SK-N-SH treated with all-trans-retinoic acid at 6 μM for 48 hours (cell line): Measurements from ENCODE around the gene TLE1.

Source experiments
- ARNTL ChIP-seq: fragments of 450-650 bp; formaldehyde crosslinking; IDR thresholded peaks from 2 replicates; pipeline ENCODE4 v1.5.0; 2020; ENCODE audit warnings: low read depth, mild to moderate bottlenecking, moderate library complexity, borderline replicate concordance
- CSDC2 ChIP-seq: fragments of 250-450 bp; sonication (Bioruptor Pico); IDR thresholded peaks from 2 replicates; pipeline ENCODE4 v1.5.0; 2020; ENCODE audit warnings: mild to moderate bottlenecking, moderate library complexity
- GLIS3 ChIP-seq: fragments of 250-450 bp; sonication (Bioruptor Pico); IDR thresholded peaks from 2 replicates; pipeline ENCODE4 v1.5.0; 2020; ENCODE audit warnings: mild to moderate bottlenecking, moderate library complexity
- SNAI2 ChIP-seq: fragments of 250-450 bp; sonication (Bioruptor Pico); IDR thresholded peaks from 2 replicates; pipeline ENCODE4 v1.5.0; 2020; ENCODE audit warnings: mild to moderate bottlenecking, moderate library complexity
- TCF4 ChIP-seq: fragments of 250-450 bp; sonication (Bioruptor Pico); IDR thresholded peaks from 2 replicates; pipeline ENCODE4 v1.8.0; 2021; ENCODE audit warnings: mild to moderate bottlenecking, moderate library complexity, borderline replicate concordance
- ZFP3 ChIP-seq: fragments of 250-450 bp; sonication (Bioruptor Pico); IDR thresholded peaks from 2 replicates; pipeline ENCODE4 v1.5.0; 2020; ENCODE audit warnings: mild to moderate bottlenecking, moderate library complexity
- ZFP30 ChIP-seq: fragments of 450-650 bp; formaldehyde crosslinking; IDR thresholded peaks from 2 replicates; pipeline ENCODE4 v1.5.0; 2022; ENCODE audit warnings: mild to moderate bottlenecking, moderate library complexity
- ZNF565 ChIP-seq: fragments of 450-650 bp; formaldehyde crosslinking; conservative IDR thresholded peaks from 2 replicates; pipeline ENCODE4 v1.5.0; 2020; ENCODE audit warnings: low read depth, mild to moderate bottlenecking, moderate library complexity
- ZNF8 ChIP-seq: fragments of 450-650 bp; formaldehyde crosslinking; IDR thresholded peaks from 2 replicates; pipeline ENCODE4 v1.5.0; 2020; ENCODE audit warnings: mild to moderate bottlenecking, moderate library complexity

GRCh38 chr9:81535542-81536241 is 153.7 kb downstream of the TLE1 start:
- no peak for TF ChIP-seq ARNTL (CRISPR knock-in tag)
- TF ChIP-seq GLIS3: no peak
- TF ChIP-seq ZFP30 (CRISPR knock-in tag): no peak
- no peak for TF ChIP-seq SNAI2 (CRISPR knock-in tag)
- TF ChIP-seq TCF4 (CRISPR knock-in tag): no peak
- no peak for TF ChIP-seq CSDC2 (CRISPR knock-in tag)
- no peak for TF ChIP-seq ZFP3 (CRISPR knock-in tag)
- no peak for TF ChIP-seq ZNF8
- no peak for TF ChIP-seq ZNF565 (CRISPR knock-in tag)
